ENCODE results near the gene LCMT1. TPM values are rescaled to one million over a fixed set of nuclear protein-coding genes. Genes with fewer than 3 reads are reported as not detected.
"Not testable (repeated sequence)": the region's sequence is repeated elsewhere in the genome, so short reads cannot be mapped to it uniquely, and the experiment has no call there.

LCMT1 gene
- 67.1 and 113 TPM in 2 replicates for total RNA-seq (2021)
- Bru-seq, nascent RNA: percentile 73 among the genes with signal in this experiment
- BruChase-seq, experiment 1, labeled RNA remaining after a 2-hour chase: percentile 76 among the genes with signal in this experiment
- BruChase-seq, experiment 2, labeled RNA remaining after a 6-hour chase: percentile 64 among the genes with signal in this experiment
- long read RNA-seq, transcript LCMT1-203 (11 exons, 1,368 nt): major isoform, 96 of 147 reads
- long read RNA-seq, transcript LCMT1-202 (9 exons, 989 nt): minor isoform, 11 of 147 reads
- long read RNA-seq, partial matches to known transcripts: 10 of 147 reads
- long read RNA-seq, other reads (novel, unspliced or antisense): 30 of 147 reads

DNA sequence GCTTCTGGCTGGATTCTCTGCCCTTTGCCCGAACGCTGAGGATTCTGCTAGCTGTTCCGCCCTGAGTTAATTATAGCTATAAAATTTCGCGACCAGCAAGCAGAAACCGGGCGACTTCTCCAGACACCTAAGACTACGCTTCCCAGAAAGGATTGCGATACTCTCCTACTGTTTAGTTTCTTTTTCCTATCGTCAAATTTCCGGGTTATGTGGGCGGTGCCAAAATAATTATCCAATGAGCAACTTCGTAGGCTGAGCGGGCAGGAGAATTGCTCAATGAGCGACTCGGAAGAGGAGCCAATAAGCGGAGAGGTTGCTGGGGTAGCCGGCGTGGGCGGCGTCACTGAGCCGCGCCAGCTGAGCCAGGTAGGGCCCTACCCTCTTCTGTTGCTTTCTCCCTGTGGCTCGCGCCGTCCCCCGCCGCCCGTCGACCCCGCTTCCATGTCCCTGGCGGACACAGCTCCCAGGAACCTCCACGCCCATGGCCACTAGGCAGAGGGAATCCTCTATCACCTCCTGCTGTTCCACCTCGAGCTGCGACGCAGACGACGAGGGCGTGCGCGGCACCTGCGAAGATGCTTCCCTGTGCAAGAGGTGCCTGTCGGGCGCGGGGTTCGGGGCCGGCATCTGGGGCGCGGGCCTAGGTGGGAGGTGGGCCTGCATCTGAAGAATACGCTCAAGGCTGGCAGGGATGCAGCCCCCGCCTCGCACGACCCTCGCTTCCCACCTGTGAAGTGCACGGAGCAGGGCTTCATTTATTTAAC lies at the start of gene LCMT1:
LCMT1 (plus strand) TSS at position 340 of the 764 bp plus-strand sequence; CDS start at position 482, 142 bp downstream.
- Histone ChIP-seq H3K9me3 (ENCODE audit: insufficient read depth, low read depth) (no peaks in the 10 kb centered on the region), H3K27ac (peak within 1 kb of the TSS; percentile 82), H3K36me3 (ENCODE audit: low read depth) (no peaks in the 10 kb centered on the region), H3K79me2 (ENCODE audit: low read depth) (peaks cover 41% of the 10 kb centered on the region), H2AFZ (peak within 1 kb of the TSS; percentile 89), H3K27me3 (ENCODE audit: insufficient read depth, low read depth) (no peaks in the 10 kb centered on the region), H3K4me3 (peak within 1 kb of the TSS; percentile 74), H3K9me2 (ENCODE audit: insufficient read depth) (no peaks in the 10 kb centered on the region), H3K4me1 (replicated peaks; ENCODE audit: insufficient read depth) (peaks cover 29% of the 10 kb centered on the region), H4K20me1 (ENCODE audit: insufficient read depth) (no peaks in the 10 kb centered on the region), H3F3A (ENCODE audit: insufficient read depth, low read depth) (peaks cover 23% of the 10 kb centered on the region; the same call in 1 of the 2 replicates), H3K4me2 (peak within 1 kb of the TSS; percentile 95)
- BruUV-seq (replicated peaks): no TSS peak
- intact Hi-C loops (cut with micrococcal nuclease; ENCODE audit: unreplicated experiment): loop anchor here (1.0 kb wide), 2 partner anchors 41 to 267 kb away; no protein-coding TSS in a partner anchor
- POLR2A ChIA-PET (ENCODE audit: unreplicated experiment): interaction anchor here (0.6 to 1.1 kb wide), 7 partner anchors 14 to 534 kb away, joined by 3 to 13 read pairs (median 4); no protein-coding TSS in a partner anchor
- CTCF ChIA-PET: interaction anchor here (0.6 to 0.7 kb wide), 2 partner anchors 280 to 1999 kb away, joined by 3 to 12 read pairs; no protein-coding TSS in a partner anchor
- no peak for TF ChIP-seq EZH2 (IDR thresholded peaks at IDR 0.05; ENCODE audit: low read depth)
- TF ChIP-seq CTCF (conservative IDR thresholded peaks at IDR 0.05): no peak
- peak; percentile 92 to 96 for DNase-seq

DNA sequence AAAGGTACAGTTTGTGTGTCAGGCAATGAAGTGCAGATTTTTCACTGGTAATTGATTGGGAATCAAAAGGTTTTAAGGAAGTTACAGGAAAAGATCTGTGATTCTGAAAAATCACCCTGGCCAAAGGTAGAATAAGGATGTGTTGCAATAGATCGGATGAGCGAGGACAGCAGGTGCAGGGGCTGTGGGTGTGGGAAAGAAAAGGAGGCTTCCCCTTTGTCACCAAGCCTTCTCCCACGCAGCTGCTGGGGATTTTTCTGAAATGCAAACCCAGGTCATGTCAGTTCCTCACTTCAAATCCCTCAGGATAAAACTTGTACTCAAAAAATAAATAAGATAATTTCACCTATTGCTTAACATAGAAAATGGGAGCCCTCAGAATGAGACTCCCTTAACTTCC lies 48.4 kb upstream of the LCMT1 start:
- no TSS peak for BruUV-seq (replicated peaks)
- Histone ChIP-seq H3F3A (ENCODE audit: insufficient read depth, low read depth) (peaks cover 3% of the 10 kb centered on the region; the same call in 1 of the 2 replicates), H3K36me3 (ENCODE audit: low read depth) (no peaks in the 10 kb centered on the region), H3K4me2 (no peak overlapping the region), H3K79me2 (ENCODE audit: low read depth) (no peaks in the 10 kb centered on the region), H3K27me3 (ENCODE audit: insufficient read depth, low read depth) (no peaks in the 10 kb centered on the region), H3K4me3 (no peak overlapping the region), H3K4me1 (replicated peaks; ENCODE audit: insufficient read depth) (0 out of 2 replicates have a peak, but pooled peaks cover 7% of the 10 kb centered on the region), H3K9me2 (ENCODE audit: insufficient read depth) (no peaks in the 10 kb centered on the region), H4K20me1 (ENCODE audit: insufficient read depth) (no peaks in the 10 kb centered on the region), H3K9me3 (ENCODE audit: insufficient read depth, low read depth) (no peaks in the 10 kb centered on the region), H2AFZ (no peak overlapping the region), H3K27ac (no peak overlapping the region)
- intact Hi-C loops (cut with micrococcal nuclease; ENCODE audit: unreplicated experiment): loop anchor here (10.0 kb wide), 1 partner anchor 192 kb away; the partner anchor contains the start of gene ZKSCAN2
- no peak for TF ChIP-seq CTCF (conservative IDR thresholded peaks at IDR 0.05)
- ChIA-PET POLR2A (ENCODE audit: unreplicated experiment) (no interaction called here), CTCF (interaction anchor here (0.6 to 0.7 kb wide), 2 partner anchors 498 to 567 kb away, joined by 3 to 6 read pairs; no protein-coding TSS in a partner anchor)
- no peak for DNase-seq

- Histone ChIP-seq H4K20me1 (ENCODE audit: insufficient read depth) (no peaks in the 10 kb centered on the region), H3K4me1 (replicated peaks; ENCODE audit: insufficient read depth) (0 out of 2 replicates have a peak, but pooled peaks cover 7% of the 10 kb centered on the region), H3K9me3 (ENCODE audit: insufficient read depth, low read depth) (no peaks in the 10 kb centered on the region), H3F3A (ENCODE audit: insufficient read depth, low read depth) (peaks cover 3% of the 10 kb centered on the region; the same call in 1 of the 2 replicates), H3K36me3 (ENCODE audit: low read depth) (no peaks in the 10 kb centered on the region), H3K9me2 (ENCODE audit: insufficient read depth) (no peaks in the 10 kb centered on the region), H3K27me3 (ENCODE audit: insufficient read depth, low read depth) (no peaks in the 10 kb centered on the region), H3K4me3 (no peak overlapping the region), H3K27ac (no peak overlapping the region), H3K4me2 (no peak overlapping the region), H2AFZ (no peak overlapping the region), H3K79me2 (ENCODE audit: low read depth) (no peaks in the 10 kb centered on the region)
- POLR2A ChIA-PET (ENCODE audit: unreplicated experiment): no interaction called here
- CTCF ChIA-PET: interaction anchor here (0.6 kb wide), 1 partner anchor 75 kb away, joined by 3 read pairs; no protein-coding TSS in a partner anchor
- DNase-seq: no peak
- intact Hi-C loops (cut with micrococcal nuclease; ENCODE audit: unreplicated experiment): loop anchor here (10.0 kb wide), 1 partner anchor 191 kb away; the partner anchor contains the start of gene ZKSCAN2
- TF ChIP-seq CTCF (conservative IDR thresholded peaks at IDR 0.05) (no peak), EZH2 (IDR thresholded peaks at IDR 0.05; ENCODE audit: low read depth) (no peak)
- no TSS peak for BruUV-seq (replicated peaks)
Measured at GRCh38 chr16:25063865-25064264, 47.7 kb upstream of the LCMT1 start.

- H3K4me1 ChIP-seq (replicated peaks; ENCODE audit: insufficient read depth); H3K27ac ChIP-seq; POLR2A ChIA-PET (ENCODE audit: unreplicated experiment); H3K79me2 ChIP-seq (ENCODE audit: low read depth); H3K9me3 ChIP-seq (ENCODE audit: insufficient read depth, low read depth); H3K9me2 ChIP-seq (ENCODE audit: insufficient read depth); H4K20me1 ChIP-seq (ENCODE audit: insufficient read depth); H3K4me3 ChIP-seq; BruUV-seq (replicated peaks); H3K4me2 ChIP-seq; H2AFZ ChIP-seq; H3F3A ChIP-seq (ENCODE audit: insufficient read depth, low read depth); H3K27me3 ChIP-seq (ENCODE audit: insufficient read depth, low read depth); DNase-seq; H3K36me3 ChIP-seq (ENCODE audit: low read depth); CTCF ChIA-PET: not testable (repeated sequence)
- intact Hi-C loops (cut with micrococcal nuclease; ENCODE audit: unreplicated experiment): loop anchor here (10.0 kb wide), 1 partner anchor 191 kb away; the partner anchor contains the start of gene ZKSCAN2
Measured at GRCh38 chr16:25064281-25064680, 47.3 kb upstream of the LCMT1 start.

Data from PC-9 (cell line).